Measurements from ENCODE around the gene SPTLC3. TPM values are rescaled to one million over a fixed set of nuclear protein-coding genes. Genes with fewer than 3 reads are reported as not detected.

The SPTLC3 gene
- total and polyA plus RNA-seq, 12 donors = 1.4 to 15.7 (median 8.7) TPM

DNA sequence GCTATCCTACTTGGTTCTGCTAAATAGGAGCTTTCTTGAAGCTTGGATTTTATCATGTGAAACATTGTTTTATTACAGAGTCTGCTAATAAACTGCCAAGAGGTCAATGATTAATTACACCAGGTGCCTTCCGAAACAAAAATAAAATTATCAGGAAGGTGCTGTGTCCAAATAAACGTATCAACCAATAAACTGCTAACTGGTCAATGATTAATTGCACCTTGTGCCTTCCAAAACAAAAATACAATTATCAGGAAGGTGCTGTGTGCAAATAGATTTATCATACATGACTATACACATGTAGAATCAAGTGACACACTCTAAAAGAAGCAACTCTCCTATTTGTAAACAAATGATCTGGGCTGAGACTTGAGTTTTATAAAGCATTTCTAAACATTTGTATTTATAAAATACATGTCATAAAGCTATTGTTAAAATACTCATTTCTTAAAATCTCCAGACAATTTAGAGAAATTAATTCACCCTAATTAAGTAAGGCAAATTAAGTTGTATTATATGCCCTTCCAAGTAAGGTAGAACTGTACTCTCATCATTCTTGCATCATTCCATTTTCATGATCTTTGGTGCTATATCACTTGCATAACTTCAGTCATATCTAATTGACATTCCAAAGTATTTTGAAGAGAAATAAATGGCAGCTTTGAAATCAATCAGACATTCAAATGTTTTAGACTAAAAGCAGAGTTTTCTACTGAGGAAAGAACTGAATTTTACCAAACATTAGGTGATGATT lies 26.8 kb downstream of the SPTLC3 start:
- H3K4me1 ChIP-seq (replicated peaks in 1 of 2) = no peaks in the 10 kb centered on the region
- intact Hi-C loops (cut with DNase I) = no loop called here
- no peak for DNase-seq
- H3K27ac ChIP-seq = no peak overlapping the region
- H3K9me3 ChIP-seq (replicated peaks in 1 of 3) = no peaks in the 10 kb centered on the region
- no peak for TF ChIP-seq CTCF (IDR thresholded peaks at IDR 0.05)
- no peak for TF ChIP-seq POLR2A (IDR thresholded peaks at IDR 0.05)
- no peak overlapping the region for H3K4me3 ChIP-seq
- WGBS, 4 donors = 45 to 70% (median 55%) methylated on average over 2 of the region's 2 CpGs
- H3K27me3 ChIP-seq = no peaks in the 10 kb centered on the region
- H3K36me3 ChIP-seq (replicated peaks in 1 of 2) = no peaks in the 10 kb centered on the region

GRCh38 chr20:13037727-13038126 lies 29.0 kb downstream of the SPTLC3 start:
- TF ChIP-seq POLR2A (IDR thresholded peaks at IDR 0.05) = no peak
- TF ChIP-seq CTCF (IDR thresholded peaks at IDR 0.05) = no peak
- Histone ChIP-seq H3K4me3 (no peak overlapping the region), H3K27ac (no peak overlapping the region), H3K36me3 (replicated peaks in 1 of 2) (no peaks in the 10 kb centered on the region), H3K27me3 (no peaks in the 10 kb centered on the region), H3K4me1 (replicated peaks in 1 of 2) (no peaks in the 10 kb centered on the region), H3K9me3 (replicated peaks in 1 of 3) (no peaks in the 10 kb centered on the region)
- 61 to 84% (median 82%) methylated on average over 3 of the region's 3 CpGs for WGBS, 4 donors
- DNase-seq = no peak
- intact Hi-C loops (cut with DNase I) = no loop called here

DNA sequence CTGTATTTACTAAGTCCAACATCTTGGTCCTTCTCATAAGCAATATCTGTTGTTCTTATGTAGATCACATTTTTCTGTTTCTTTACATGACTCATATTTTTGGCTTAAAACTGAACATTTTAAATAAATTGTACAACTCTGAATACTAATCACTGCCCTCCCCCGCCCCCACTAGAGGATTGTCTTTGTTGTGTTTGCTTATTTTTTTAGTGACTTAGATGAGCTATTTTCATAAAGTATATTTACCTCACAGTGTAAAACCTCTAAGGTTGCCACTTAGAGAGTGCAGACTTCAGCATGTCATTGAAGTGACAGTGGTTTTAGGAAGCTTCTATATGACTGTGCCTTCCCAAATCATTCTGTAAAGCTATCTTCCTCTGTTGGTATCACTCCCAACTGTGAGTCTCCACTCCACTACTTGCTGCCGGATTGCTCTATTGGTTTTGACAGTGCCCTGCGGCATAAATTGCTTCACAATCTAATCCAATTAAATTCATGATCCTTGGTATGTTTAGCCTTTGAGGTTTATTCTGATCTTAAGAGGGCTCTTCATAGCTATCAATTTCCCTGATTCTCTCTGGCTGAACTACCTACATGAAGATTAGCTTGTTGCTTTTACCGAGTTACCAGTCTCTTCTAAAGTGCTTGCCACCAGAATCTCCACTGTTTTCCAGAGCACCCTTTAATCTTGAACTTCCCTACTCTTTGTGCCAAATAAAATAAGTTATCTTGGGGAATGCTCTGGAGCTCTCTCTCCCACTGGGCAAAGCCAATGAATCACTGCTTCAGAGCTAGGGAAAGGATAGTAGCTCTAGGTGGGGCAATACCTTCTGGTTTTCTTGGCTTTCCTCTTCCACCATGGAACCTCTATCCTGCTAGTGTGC lies 33.0 kb downstream of the SPTLC3 start:
- Histone ChIP-seq H3K9me3 (replicated peaks in 1 of 3) (no peaks in the 10 kb centered on the region), H3K27me3 (no peaks in the 10 kb centered on the region), H3K36me3 (replicated peaks in 1 of 2) (no peaks in the 10 kb centered on the region), H3K4me3 (no peak overlapping the region), H3K4me1 (replicated peaks in 1 of 2) (no peaks in the 10 kb centered on the region), H3K27ac (no peak overlapping the region)
- intact Hi-C loops (cut with DNase I) = no loop called here
- WGBS, 4 donors = 89 to 94% (median 91%) methylated on average over 4 of the region's 4 CpGs
- DNase-seq = no peak
- TF ChIP-seq CTCF (IDR thresholded peaks at IDR 0.05) (no peak), POLR2A (IDR thresholded peaks at IDR 0.05) (no peak)

DNA sequence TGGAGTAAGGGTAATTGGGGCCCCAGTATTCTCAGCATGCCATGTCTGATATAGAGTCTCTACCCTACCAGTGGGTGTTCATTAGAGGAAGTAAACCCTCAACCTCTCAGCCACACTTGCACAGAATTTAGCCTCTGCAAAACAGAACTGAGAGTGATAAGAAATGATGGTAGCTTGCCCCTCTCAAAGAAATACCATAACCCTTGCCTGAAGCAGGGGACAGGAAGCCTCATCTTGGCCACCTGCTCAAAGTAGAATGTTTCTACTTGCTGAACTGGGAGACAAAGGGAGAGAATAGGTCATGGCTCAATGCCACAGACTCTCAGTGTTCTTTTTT lies 33.7 kb downstream of the SPTLC3 start:
- TF ChIP-seq CTCF (IDR thresholded peaks at IDR 0.05) (no peak), POLR2A (IDR thresholded peaks at IDR 0.05) (no peak)
- H3K4me3 ChIP-seq = no peak overlapping the region
- intact Hi-C loops (cut with DNase I) = no loop called here
- H3K27ac ChIP-seq = no peak overlapping the region
- no peaks in the 10 kb centered on the region for H3K36me3 ChIP-seq (replicated peaks in 1 of 2)
- DNase-seq = no peak
- H3K4me1 ChIP-seq (replicated peaks in 1 of 2) = no peaks in the 10 kb centered on the region
- no peaks in the 10 kb centered on the region for H3K27me3 ChIP-seq
- no peaks in the 10 kb centered on the region for H3K9me3 ChIP-seq (replicated peaks in 1 of 3)

Data from adrenal gland (tissue), 12 donors.